Activated CD4-positive, alpha-beta T cell treated with anti-CD3 and anti-CD28 coated beads for 1 hour (primary cell): Measurements from ENCODE around the gene AMBP.

Experiments used
- DNase-seq: peaks from one replicate; pipeline ENCODE4 v3.0.0-alpha.2; 2020

AMBP gene

DNA sequence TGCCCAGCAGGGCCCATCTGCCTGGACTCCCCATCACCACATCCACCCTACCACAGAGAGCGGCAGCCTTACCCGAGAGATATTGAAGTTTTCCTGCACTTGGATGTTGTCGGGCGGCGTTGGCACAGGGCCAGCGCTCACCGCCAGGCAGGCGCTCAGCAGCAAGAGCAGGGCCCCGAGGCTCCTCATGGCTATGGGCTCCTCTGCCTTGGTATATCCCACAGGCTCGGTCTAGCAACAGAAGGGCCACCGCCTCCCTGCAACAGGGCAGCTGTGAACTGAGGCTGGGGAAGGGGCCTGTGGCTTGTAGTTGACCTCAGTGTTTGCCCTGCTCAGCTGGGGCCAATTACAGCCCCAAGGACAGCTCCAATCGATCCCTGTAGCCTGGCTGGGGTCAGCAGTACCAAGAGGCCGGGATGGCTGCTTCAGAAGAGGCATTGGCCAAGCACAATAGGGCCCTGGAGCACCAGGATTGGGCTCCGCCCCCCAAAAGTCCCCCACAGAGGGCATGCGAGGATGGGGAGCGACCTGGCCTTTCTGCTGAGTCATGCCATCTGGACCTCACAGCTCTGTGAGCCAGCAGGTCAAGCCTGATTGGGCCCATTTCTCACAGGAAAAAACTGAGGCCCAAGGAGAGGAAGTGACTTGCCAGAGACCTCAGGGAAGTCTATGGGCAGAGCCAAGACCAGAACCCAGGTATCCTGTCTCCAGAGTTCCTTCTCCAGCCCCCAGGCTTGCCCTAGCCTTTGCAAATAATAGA lies at the start of gene AMBP:
Gene AMBP (minus strand): TSS at position 280 of the 760 bp plus-strand sequence. CDS start 91 bp downstream, at position 189.
- DNase-seq = no peak

GRCh38 chr9:114126247-114127060 lies 48.4 kb upstream of the AMBP start:
- no peak for DNase-seq

- DNase-seq = no peak
These were observed 47.4 kb upstream of the AMBP start for GRCh38 chr9:114125476-114126013.

DNA sequence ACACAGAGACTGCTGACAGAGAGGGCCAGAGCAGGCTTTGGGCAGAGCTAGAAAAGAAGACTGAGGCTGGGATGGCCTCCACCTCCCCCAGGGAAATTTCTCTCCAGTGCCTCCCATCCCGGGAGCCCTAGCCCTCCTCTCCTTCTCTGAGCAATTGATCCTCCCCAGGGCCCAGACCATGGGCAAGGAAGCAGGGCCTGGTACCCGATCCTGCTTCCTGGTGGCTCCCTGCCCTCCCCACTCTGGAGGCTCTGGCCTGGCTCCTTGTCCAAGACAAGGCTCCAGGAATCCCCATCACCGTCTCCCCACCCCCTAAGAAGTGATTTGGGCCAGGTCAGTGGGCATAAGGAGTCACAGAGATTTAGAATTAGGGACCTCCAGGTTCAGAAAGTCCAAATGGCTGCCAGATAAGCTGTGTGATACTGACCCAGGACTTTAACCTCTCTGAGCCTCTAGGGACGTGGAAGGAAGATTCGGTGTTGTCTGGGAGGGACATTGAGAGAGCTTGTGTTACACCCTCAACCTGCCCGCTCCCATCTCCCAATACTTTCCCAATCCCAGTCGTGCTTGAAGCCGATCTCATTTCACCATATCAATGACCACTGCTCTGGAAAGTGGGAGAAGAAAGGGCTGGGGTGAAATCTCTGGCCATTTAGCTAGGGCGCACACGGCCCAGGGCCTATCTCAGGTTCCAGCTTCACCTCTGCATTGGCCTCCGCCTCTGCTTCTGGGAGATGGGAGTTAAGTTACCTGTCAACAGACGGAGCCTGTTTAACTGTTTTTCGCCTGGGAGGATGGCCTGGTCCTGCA lies 46.8 kb upstream of the AMBP start:
- no peak for DNase-seq

GRCh38 chr9:114124138-114124537 lies 46.0 kb upstream of the AMBP start:
- no peak for DNase-seq

GRCh38 chr9:114123031-114123977 lies 45.2 kb upstream of the AMBP start:
- DNase-seq = no peak

DNA sequence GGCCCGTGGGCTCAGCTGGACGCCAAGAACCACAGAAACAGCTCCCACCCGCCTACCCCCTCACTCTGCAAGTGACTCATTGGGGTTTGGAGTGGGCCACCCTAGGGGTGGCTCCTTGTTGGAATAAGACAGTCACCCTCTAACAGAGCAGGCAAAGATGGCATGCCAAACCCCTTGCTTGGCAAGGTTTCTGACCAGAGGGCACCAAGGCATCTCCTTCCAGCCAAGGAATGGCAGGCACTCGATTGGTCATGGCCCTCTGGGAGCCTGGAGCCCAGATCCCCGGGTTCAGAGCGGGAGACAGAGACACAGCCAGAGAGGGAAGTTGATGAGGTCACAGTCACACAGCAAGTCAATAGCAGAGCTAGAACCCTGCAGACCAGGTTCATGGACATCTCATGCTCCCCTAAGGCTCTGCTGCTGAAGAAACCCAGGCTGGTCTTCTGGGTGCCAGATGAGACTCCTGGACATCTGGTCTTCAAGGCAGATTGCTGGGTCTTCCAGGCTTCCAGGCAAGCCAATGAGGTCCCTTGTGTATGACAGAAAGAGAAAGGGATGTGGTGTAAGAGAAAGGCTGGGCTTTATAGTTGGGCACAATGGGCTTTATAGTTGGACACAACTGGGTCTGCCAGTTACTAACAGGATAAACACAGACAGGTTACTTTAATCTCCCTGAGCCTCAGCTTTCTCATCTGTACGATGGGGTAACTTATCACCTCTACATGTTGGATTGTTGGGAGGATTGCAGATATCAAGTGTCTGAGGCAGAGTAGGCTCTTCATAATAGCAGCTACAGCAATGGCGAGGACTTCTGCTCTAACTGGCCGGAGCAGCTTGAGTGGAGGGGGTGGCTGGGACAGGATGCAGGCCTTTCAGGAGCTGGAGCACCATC lies 44.3 kb upstream of the AMBP start:
- no peak for DNase-seq

GRCh38 chr9:114121227-114122135 lies 43.4 kb upstream of the AMBP start:
- DNase-seq = no peak

DNA sequence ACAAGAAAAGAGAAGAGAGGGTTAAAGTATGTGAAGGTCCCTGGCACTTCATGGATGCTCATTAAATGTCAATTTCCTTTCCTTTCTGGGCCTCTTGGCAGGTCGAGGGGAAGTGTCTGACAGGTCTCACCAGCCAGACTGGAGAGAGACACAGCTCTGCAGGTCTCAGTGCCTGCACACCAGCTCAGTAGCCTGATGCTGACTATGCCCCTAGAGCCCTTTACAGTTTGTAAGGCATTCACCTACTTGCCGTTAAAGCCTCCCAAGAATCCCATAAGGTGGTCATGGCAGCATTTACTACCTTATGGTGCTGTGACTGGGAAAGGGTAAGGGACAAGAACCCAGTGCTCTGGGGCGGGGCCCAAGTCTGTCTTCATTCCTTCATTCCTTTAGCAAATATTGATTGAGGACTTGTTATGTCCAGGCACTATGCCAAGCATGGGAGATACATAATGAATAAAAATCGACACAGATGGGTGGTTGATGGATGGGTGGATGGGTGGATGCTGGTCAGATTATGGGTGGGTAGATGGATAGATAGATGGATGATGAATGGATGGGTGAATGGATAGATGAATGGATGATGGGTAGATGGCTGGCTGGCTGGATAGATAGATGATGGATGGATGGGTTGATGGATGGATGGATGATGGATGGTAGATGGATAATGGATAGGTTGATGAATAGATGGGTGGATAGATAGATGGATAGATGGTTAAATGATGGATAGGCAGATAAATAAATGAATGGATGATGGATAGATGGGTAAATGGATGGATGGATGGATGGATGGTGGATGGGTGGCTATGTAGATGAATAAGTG lies 42.3 kb upstream of the AMBP start:
- DNase-seq = no peak

DNA sequence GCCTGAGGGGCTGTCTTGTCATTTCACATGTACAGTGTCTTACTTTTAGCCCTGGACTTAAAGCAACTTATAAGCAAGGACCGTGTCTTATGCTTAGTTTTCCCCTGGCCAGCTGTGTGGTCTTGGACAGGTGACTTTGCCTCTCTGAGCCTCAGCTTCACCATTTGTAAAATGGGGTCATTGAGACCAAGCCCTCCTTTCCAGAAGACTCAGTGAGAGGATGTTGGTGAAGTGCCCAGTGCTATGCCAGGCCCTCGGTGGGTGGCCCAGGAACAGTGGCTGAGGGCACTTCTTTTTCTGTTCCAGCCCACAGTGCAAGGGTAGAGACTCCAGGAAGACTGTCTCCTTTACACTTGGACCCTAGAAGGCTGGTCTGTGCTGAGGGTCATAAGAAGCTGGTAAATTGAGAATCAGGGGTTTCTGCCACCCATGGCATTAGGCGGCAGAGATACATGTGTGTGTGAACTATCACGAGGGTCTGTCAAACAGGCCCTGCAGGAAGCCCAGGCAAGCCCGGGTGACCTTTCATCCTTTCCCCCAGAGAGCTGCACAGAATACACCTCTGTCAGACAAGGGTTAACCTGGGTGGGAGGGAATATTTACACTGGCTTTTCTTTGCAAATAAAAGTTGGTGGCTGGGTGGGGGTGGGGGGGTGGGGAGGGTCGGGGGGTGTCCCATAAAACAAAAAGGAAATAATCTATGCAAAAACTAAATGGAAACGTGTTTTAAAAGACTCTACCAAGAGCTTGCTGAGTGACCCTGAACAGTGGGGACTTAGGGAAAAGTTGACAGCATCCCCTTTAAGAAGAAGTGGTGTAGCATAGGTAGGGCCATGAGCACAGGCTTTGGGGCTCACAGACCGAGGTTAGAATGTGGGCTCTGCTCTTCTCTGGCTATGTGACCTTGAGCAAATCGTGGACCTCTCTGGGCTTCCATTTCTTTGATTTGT lies 41.4 kb upstream of the AMBP start:
- DNase-seq = no peak

GRCh38 chr9:114117996-114118830 lies 40.1 kb upstream of the AMBP start:
- DNase-seq = no peak

- no peak for DNase-seq
These were observed 39.5 kb upstream of the AMBP start for GRCh38 chr9:114117614-114117995.

DNA sequence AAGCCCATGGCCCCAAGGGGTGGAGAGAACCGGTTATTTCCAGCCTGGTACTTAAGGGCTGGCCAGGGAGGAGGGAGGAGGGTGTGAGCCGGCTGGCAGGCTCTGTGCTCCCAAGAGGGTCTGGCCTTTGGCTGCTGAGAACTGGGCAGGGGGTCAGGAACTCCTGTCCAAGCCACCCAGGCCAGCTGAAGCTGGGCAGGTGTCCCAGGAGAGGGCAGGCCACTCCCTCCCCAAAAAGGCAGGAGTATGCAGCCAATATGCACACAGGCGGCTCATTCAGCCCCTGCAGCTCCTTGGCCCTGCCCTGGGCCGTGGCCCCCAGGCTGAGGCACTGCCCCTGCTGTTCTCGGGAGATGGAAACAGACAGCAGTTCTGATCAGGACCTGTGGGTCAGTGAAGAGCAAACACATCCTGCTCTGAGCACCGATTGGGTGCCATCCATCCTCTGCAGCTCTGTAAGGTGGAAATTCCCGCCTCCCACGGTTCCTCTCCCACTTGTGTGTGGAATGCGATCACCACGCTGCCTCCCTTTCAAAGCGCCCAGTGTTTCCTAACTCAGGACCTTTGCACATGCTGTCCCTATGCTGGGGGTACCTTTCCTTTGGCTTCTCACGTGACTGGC lies 38.1 kb upstream of the AMBP start:
- no peak for DNase-seq

GRCh38 chr9:114115654-114116125 lies 37.6 kb upstream of the AMBP start:
- DNase-seq = no peak

GRCh38 chr9:114114364-114114763 lies 36.3 kb upstream of the AMBP start:
- no peak for DNase-seq
